ENCODE data around the gene ITIH3. TPM values are rescaled to one million over a fixed set of nuclear protein-coding genes. Genes with fewer than 3 reads are reported as not detected.

ITIH3 gene
- total and polyA plus RNA-seq, 4 donors = 507 to 1,326 (median 909) TPM

- TF ChIP-seq ZBTB33 (IDR thresholded peaks at IDR 0.05) = no peak
- no peak for TF ChIP-seq JUND (IDR thresholded peaks at IDR 0.05)
- TF ChIP-seq NR2F2 (IDR thresholded peaks at IDR 0.05) = peak; percentile 67
- TF ChIP-seq ATF3 (IDR thresholded peaks at IDR 0.05) = peak; percentile 27
- no peak for TF ChIP-seq HNF4G (IDR thresholded peaks at IDR 0.05)
- TF ChIP-seq RAD21 (IDR thresholded peaks at IDR 0.05) = peak; percentile 21 to 52
These were observed 49.8 kb downstream of the ITIH3 start (continued) for GRCh38 chr3:52844290-52844975.

- 23% methylated on average over 6 of the region's 6 CpGs for WGBS
- Histone ChIP-seq H3K36me3 (ENCODE audit: control insufficient read depth in 4 of 4, insufficient read depth in 3 of 4, low read depth in 1 of 4, low read length in 3 of 4) (peaks cover 0 to 24% (median 15%) of the 10 kb centered on the region in 4 donors), H3K9me3 (ENCODE audit: control insufficient read depth in 4 of 4, low read length in 3 of 4) (no peaks in the 10 kb centered on the region), H3K9ac (ENCODE audit: low read depth in 1 of 2, low read length in 2 of 2) (peak overlapping the region in 1 of 2 donors; percentile 78), H3K27ac (ENCODE audit: low read depth in 1 of 2, low read length in 2 of 2) (peak overlapping the region; percentile 91 to 97), H3K4me1 (ENCODE audit: control insufficient read depth in 4 of 4, insufficient read depth in 4 of 4, low read length in 3 of 4) (peaks cover 10 to 40% (median 28%) of the 10 kb centered on the region in 4 donors), H3K4me3 (ENCODE audit: low read depth in 1 of 3, low read length in 3 of 3) (no peak overlapping the region), H3K27me3 (ENCODE audit: control insufficient read depth in 4 of 4, insufficient read depth in 4 of 4, low read length in 3 of 4) (no peaks in the 10 kb centered on the region)
- TF ChIP-seq EGR1 (IDR thresholded peaks at IDR 0.05; ENCODE audit: low read depth in 2 of 2) (peak; percentile 91 to 97), FOXA1 (IDR thresholded peaks at IDR 0.05) (peak; percentile 98), YY1 (IDR thresholded peaks at IDR 0.05) (peak; percentile 68), SP1 (IDR thresholded peaks at IDR 0.05) (peak; percentile 91), NR2F2 (IDR thresholded peaks at IDR 0.05) (peak; percentile 48), HNF4G (IDR thresholded peaks at IDR 0.05) (peak; percentile 48), CTCF (IDR thresholded peaks at IDR 0.05; ENCODE audit: low read depth, low read length, missing input control) (no peak), REST (IDR thresholded peaks at IDR 0.05) (peak; percentile 84), MAX (IDR thresholded peaks at IDR 0.05) (peak; percentile 88), RXRA (IDR thresholded peaks at IDR 0.05) (peak; percentile 84 to 92), GABPA (IDR thresholded peaks at IDR 0.05 in 1 of 2, conservative IDR thresholded peaks at IDR 0.05 in 1 of 2) (no peak), JUND (IDR thresholded peaks at IDR 0.05) (peak; percentile 61 to 85), FOXA2 (IDR thresholded peaks at IDR 0.05) (peak; percentile 99), ZBTB33 (IDR thresholded peaks at IDR 0.05) (peak; percentile 81), RAD21 (IDR thresholded peaks at IDR 0.05) (peak; percentile 44 to 54), HNF4A (conservative IDR thresholded peaks at IDR 0.05) (peak; percentile 90 to 91), ATF3 (IDR thresholded peaks at IDR 0.05) (peak; percentile 81), TAF1 (conservative IDR thresholded peaks at IDR 0.05) (peak; percentile 71)
- DNase-seq (ENCODE audit: low spot score) = no peak
These were observed 50.6 kb downstream of the ITIH3 start for GRCh38 chr3:52845157-52845556.
